NCI-H460 (cell line): ENCODE measurements around the gene LRRFIP1. TPM values are rescaled to one million over a fixed set of nuclear protein-coding genes. Genes with fewer than 3 reads are reported as not detected.
"Not testable (repeated sequence)": the region's sequence is repeated elsewhere in the genome, so short reads cannot be mapped to it uniquely, and the experiment has no call there.

ENCODE experiments used
- DNase-seq: peaks from one replicate; pipeline ENCODE4 v3.0.0-alpha.2; 2016; ENCODE audit warnings: low read depth; ENCODE audit errors: extremely low read depth
- total RNA-seq: library from RNA; depleted of rRNA; stranded (reverse); fragments of >200 nt; shearing (Covaris generic); gene quantifications from 2 replicates; pipeline ENCODE4 v1.2.3, GENCODE V29; 2014

Gene LRRFIP1
- total RNA-seq, 1 experiment from 2014 or later: 57.7 TPM

- no peak for DNase-seq
These were observed 30.7 kb upstream of the LRRFIP1 start for GRCh38 chr2:237596520-237597195.

- DNase-seq: no peak
These were observed 29.9 kb upstream of the LRRFIP1 start for GRCh38 chr2:237597196-237598145.

GRCh38 chr2:237598468-237599208 lies 28.7 kb upstream of the LRRFIP1 start:
- no peak for DNase-seq

- no peak for DNase-seq
These were observed 27.8 kb upstream of the LRRFIP1 start for GRCh38 chr2:237599465-237600110.

GRCh38 chr2:237600205-237600846 lies 27.1 kb upstream of the LRRFIP1 start:
- no peak for DNase-seq

GRCh38 chr2:237601453-237602116 lies 25.8 kb upstream of the LRRFIP1 start:
- no peak for DNase-seq

- DNase-seq: no peak
These were observed 25.0 kb upstream of the LRRFIP1 start for GRCh38 chr2:237602409-237602808.

GRCh38 chr2:237603049-237603717 lies 24.2 kb upstream of the LRRFIP1 start:
- no peak for DNase-seq

- DNase-seq: peak; percentile 25
These were observed 23.5 kb upstream of the LRRFIP1 start for GRCh38 chr2:237603718-237604362.

- no peak for DNase-seq
These were observed 23.0 kb upstream of the LRRFIP1 start for GRCh38 chr2:237604391-237604790.

- no peak for DNase-seq
These were observed 22.4 kb upstream of the LRRFIP1 start for GRCh38 chr2:237604960-237605359.

- not testable (repeated sequence) for DNase-seq
These were observed 20.9 kb upstream of the LRRFIP1 start for GRCh38 chr2:237606522-237606921.

GRCh38 chr2:237612527-237613357 lies 14.6 kb upstream of the LRRFIP1 start:
- no peak for DNase-seq

- DNase-seq: no peak
These were observed 13.7 kb upstream of the LRRFIP1 start for GRCh38 chr2:237613679-237614078.

GRCh38 chr2:237614151-237614720 lies 13.2 kb upstream of the LRRFIP1 start:
- DNase-seq: no peak

GRCh38 chr2:237615631-237616249 lies 11.6 kb upstream of the LRRFIP1 start:
- DNase-seq: no peak

- DNase-seq: no peak
These were observed 11.0 kb upstream of the LRRFIP1 start for GRCh38 chr2:237616373-237616733.
